NK-92 (cell line): ENCODE results near the gene MDN1.
A peak's percentile ranks its signal among the peaks of the same experiment; 100 is the strongest.
"Not testable (repeated sequence)": the region's sequence is repeated elsewhere in the genome, so short reads cannot be mapped to it uniquely, and the experiment has no call there.

ENCODE experiments used
- DNase-seq: peaks from one replicate; lab custom pipeline; 2025; ENCODE audit not compliant: unreplicated experiment; lab: John Stamatoyannopoulos, UW

MDN1 gene, protein sequence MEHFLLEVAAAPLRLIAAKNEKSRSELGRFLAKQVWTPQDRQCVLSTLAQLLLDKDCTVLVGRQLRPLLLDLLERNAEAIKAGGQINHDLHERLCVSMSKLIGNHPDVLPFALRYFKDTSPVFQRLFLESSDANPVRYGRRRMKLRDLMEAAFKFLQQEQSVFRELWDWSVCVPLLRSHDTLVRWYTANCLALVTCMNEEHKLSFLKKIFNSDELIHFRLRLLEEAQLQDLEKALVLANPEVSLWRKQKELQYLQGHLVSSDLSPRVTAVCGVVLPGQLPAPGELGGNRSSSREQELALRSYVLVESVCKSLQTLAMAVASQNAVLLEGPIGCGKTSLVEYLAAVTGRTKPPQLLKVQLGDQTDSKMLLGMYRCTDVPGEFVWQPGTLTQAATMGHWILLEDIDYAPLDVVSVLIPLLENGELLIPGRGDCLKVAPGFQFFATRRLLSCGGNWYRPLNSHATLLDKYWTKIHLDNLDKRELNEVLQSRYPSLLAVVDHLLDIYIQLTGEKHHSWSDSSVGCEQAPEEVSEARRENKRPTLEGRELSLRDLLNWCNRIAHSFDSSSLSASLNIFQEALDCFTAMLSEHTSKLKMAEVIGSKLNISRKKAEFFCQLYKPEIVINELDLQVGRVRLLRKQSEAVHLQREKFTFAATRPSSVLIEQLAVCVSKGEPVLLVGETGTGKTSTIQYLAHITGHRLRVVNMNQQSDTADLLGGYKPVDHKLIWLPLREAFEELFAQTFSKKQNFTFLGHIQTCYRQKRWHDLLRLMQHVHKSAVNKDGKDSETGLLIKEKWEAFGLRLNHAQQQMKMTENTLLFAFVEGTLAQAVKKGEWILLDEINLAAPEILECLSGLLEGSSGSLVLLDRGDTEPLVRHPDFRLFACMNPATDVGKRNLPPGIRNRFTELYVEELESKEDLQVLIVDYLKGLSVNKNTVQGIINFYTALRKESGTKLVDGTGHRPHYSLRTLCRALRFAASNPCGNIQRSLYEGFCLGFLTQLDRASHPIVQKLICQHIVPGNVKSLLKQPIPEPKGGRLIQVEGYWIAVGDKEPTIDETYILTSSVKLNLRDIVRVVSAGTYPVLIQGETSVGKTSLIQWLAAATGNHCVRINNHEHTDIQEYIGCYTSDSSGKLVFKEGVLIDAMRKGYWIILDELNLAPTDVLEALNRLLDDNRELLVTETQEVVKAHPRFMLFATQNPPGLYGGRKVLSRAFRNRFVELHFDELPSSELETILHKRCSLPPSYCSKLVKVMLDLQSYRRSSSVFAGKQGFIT (N-terminal part only)

DNA sequence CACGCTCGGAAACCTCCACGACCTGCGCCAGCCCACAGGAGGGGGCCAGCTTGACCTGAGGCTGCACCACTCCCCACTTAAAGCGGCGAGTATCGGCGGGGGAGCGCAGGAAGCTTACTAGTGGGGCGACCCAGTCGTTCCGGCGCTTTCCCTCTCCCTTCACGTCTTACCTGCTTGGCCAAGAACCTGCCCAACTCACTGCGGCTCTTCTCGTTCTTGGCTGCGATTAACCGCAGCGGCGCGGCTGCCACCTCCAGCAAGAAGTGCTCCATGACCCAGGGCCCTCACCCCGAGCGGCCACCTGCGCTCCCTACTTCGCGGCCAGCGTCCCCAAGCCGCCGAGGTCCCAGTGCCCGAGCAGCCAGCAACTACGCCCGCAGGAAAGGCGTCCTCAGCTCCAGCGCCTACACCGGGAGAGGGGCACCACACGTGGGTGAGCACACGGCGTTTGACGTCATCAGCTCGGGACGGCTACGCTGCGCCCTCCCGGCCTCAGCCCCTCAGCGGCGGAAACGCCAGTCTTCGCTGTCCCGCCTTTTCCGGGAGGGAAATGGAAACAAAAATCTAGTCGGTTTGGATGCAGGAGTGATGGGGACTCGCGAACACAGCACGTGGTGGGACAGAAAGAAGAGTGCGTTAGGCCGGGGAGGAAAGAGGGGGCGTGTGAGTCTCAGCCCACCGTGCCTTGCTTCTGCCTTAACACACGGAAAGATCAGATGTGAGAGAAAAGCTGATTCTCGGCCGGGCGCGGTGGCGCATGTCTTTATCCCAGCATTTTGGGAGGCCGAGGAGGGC is at the start of gene MDN1:
TSS of gene MDN1 (minus strand) at position 459 of the 795 bp plus-strand sequence. CDS start at position 272, 187 bp downstream.
- DNase-seq: peak; percentile 16

DNA sequence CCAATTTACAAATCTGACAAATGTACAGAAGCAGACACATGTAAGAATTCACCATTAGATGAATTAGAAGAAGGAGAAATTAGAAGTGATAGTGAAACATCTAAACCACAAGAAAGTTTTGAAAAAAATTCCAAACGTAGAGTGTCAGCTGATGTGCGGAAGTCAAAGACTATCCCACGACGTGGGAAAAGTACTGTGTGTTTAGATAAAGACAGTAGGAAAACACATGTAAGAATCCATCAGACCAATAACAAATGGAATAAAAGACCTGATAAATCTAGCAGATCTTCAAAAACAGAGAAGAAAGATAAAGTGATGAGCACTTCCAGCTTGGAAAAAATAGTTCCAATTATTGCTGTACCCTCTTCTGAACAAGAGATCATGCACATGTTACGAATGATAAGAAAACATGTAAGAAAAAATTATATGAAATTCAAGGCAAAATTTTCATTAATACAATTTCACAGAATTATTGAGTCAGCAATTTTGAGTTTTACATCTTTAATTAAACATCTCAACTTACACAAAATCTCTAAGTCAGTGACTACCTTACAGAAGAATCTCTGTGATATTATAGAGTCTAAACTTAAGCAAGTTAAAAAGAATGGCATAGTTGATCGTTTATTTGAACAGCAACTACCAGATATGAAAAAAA is 46.6 kb upstream of the MDN1 start:
- DNase-seq: no peak

DNA sequence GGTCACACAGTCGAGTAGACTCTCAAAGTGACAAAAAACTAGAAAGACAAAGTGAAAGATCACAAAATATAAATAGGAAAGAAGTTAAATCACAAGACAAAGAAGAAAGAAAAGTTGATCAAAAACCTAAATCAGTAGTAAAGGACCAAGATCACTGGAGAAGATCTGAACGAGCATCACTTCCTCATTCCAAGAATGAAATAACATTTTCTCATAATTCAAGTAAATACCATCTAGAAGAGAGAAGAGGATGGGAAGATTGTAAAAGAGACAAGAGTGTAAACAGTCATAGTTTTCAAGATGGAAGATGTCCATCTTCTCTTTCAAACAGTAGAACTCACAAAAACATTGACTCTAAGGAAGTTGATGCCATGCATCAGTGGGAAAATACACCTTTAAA is 43.1 kb upstream of the MDN1 start:
- no peak for DNase-seq

DNA sequence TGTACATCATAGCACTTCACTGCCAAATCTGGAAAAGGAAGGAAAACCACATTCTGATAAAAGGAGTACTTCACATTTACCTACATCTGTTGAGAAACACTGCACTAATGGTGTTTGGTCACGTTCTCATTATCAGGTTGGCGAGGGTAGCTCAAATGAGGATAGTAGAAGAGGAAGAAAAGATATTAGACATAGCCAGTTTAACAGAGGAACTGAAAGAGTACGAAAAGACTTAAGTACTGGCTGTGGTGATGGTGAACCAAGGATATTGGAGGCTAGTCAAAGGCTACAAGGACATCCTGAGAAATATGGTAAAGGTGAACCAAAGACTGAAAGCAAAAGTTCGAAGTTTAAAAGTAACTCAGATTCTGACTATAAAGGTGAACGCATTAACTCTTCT is 42.7 kb upstream of the MDN1 start:
- no peak for DNase-seq

DNA sequence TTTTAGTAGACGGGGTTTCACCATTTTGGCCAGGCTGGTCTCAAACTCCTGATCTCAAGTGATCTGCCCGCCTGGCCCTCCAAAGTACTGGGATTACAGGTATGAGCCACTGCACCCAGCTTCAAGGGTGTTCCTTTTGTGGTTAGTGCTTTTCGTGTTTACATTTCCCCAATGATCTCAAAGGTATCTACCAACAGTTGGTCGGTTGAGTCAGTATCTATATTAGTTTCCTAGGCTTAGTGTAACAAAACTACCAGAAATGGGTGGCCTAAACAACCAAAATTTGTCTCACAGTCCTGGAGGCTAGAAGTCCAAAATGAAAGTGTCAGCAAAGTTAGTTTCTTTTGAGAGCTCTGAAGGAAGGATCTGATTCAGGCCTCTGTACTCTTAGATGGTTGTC is 40.1 kb upstream of the MDN1 start:
- DNase-seq: no peak

DNA sequence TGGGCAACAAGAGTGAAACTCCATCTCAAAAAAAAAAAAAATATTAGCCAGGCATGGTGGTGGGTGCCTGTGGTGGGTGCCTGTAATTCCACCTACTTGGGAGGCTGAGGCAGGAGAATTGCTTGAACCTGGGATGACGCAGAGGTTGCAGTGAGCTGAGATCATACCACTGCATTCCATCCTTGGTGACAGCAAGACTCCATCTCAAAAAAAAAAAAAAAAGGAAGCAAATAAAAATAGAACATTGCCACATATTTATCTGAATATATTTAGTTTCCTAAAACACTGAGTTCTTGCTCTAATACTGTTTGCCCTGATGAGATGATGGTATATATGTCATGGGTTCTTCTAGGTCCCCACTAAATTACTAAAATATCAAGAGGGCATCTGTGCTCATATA is 38.4 kb upstream of the MDN1 start:
- no peak for DNase-seq

DNA sequence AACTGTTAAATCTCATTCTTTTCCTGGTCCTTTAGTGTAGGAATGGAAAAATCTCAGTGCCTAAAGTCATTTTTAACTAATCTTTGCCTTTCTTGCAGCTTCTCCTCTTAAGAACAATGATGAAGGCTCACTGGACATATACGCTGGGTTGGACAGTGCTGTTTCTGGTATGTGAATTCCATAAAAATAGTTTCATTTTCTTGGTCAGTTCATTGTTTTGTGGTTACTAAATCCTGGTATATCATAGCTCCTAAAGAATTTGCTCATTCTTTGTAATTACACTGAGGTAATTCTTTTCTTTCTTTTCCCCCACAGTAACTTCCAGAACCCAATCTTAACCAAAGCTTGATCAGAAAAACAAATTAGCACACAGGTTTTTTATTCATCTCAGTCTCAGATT is 33.5 kb upstream of the MDN1 start:
- DNase-seq: no peak

DNA sequence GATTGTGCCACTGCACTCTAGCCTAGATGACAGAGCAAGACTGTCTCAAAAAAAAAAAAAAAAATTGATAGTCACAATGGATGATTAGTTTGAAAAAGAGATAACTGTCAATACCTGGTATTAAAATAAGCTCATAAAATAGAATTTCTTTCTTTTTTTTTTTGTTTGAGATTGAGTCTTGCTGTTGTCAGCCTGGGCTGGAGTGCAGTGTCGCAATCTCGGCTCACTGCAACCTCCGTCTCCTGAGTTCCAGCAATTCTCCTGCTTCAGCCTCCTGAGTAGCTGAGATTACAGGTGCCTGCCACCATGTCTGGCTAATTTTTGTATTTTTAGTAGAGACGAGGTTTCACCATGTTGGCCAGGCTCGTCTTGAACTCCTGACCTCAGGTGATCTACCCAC is 27.9 kb upstream of the MDN1 start:
- not testable (repeated sequence) for DNase-seq

DNA sequence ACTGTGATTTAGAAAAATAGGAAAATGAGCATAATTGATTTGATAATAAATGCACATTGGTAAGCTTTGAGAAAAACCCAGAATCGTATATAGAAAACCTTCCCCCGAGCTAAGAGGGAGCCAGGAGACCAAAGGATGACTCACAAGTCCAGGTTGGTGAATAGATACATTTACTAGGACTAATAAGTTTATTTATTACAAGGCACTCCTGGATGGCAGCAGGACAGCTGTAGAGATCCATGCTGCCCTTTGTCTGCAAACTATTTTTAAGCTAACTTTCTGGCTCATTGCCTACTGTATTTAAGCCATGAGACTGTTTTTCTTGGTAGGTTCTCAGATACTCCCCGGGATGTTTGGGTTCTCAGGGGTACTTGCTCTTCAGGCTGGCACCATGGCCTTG is 23.5 kb upstream of the MDN1 start:
- DNase-seq: no peak

DNA sequence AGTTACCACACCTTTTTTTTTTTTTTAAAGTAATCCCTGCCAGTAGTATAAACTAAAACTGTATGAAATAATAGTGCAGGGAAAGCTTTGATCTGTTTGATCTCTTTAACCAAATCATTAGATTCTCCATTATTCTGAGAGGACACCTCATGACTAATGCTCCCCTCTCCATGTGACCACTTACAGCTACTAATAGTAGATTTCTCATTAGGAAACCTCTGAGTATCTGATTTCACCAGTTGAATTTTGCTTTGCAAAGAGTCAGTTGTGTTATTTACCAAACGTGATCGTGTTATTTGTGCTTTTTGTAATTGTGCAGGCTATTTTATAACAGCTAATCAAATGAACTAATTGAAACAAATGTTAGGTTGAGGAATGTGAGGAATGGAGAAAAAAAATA is 22.6 kb upstream of the MDN1 start:
- DNase-seq: no peak

DNA sequence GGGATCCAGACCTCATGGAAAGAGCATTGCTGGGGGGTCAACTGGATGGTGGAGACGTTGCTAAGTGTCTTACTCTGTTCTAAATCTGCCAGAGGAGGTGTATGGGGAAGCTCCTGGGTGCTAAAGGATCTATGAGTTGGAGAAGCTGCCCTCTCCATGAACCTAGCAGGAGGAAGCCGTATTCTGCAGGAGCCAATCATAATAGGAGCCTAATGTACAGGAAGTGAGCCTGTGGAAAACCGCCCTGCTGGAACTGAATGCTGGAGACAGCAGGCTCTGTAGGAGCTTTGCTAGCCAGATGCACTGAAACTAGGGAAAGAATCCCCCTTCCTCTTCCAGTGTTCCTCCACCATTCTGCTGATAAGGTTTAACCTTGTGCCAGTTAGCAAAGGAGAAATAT is 20.9 kb upstream of the MDN1 start:
- no peak for DNase-seq

DNA sequence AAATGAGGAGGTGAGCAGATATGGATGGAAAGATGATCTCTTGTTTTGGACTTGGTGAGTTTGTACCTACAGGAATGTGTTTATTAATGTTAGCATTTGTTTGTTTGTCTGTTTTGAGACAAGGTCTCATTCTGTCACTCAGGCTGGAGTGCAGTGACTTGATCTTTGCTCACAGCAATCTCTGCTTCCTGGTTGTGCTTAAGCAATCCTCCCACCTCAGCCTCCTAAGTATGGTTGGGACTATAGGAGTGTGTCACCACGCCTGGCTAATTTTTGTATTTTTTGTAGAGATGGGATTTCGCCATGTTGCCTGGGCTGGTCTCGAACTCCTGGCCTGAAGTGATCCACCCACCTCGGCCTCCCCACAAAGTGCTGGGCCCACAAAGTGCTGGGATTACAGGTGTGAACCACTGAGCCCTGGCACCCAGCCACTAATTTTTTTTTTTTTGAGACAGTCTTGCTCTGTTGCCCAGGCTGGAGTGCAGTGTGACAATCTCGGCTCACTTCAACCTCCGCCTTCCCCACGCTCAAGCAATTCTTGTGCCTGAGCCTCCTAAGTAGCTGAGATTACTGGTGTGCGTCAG is 17.1 kb upstream of the MDN1 start:
- DNase-seq: no peak

DNA sequence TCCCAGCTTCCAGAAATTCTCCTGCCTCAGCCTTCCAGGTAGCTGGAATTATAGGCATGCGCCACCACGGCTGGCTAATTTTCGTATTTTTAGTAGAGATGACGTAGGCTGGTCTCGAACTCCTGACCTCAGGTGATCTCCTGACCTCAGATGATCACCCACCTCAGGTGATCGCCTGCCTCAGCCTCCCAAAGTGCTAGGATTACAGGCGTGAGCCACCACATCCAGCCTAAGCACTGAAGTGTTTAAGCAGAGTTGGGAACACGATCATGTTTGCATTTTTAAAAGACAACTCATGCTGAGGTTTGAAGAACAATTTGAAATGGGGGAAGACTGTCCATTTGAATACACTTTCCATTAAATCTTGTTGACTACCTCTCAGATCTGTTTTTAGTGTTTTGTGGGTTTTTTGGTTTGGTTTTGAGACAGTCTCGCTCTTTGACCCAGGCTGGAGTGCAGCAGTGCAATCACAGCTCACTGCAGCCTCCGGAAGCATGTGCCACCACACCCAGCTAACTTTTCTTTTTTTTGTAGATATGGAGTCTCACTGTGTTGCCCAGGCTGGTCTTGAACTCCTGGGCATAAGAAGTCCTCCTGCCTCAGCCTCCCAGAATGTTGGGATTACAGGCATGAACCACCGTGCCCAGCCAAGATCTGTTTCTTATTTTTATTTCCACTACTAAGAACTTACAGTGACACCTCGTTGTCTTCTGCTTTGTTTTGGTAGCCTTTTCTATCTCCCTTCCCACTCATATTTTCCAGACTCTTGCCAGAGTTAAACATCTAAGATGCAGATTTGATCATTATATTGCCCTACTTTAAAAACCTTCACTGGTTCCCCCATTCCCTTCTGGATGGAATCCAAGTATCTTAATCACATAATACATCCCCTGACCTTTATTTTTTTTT is 15.5 kb upstream of the MDN1 start:
- DNase-seq: no peak

DNA sequence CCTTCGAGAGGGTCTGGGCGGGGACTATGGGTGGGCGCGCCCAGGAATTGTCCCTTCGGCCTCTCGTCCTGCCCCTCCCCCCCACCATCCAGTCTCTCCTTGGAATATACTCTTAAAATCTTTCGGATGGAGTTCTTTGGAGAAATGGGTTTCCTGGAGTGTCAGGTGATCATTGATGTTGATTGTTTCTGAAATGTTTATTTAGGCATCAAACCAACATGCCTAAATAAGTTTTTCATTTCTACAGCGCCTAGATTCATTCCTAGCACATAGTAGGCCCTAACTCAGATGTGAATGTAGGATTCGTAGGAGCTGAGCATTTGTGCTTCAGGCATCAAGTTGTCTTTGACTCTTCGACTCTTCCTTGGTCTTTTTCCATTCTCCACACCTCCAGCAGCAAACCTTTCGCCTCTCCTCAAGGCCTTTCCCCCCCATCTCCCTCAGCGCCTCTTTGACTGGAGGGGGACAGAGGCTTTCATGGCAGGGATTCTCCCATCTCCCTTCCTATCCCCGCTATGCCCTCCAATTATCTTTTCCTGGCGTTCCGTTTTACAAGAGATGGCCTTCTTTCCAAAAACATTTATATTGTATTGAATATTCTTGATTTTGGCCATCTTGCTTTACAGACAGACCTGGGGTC is 10.7 kb upstream of the MDN1 start:
- DNase-seq: no peak

DNA sequence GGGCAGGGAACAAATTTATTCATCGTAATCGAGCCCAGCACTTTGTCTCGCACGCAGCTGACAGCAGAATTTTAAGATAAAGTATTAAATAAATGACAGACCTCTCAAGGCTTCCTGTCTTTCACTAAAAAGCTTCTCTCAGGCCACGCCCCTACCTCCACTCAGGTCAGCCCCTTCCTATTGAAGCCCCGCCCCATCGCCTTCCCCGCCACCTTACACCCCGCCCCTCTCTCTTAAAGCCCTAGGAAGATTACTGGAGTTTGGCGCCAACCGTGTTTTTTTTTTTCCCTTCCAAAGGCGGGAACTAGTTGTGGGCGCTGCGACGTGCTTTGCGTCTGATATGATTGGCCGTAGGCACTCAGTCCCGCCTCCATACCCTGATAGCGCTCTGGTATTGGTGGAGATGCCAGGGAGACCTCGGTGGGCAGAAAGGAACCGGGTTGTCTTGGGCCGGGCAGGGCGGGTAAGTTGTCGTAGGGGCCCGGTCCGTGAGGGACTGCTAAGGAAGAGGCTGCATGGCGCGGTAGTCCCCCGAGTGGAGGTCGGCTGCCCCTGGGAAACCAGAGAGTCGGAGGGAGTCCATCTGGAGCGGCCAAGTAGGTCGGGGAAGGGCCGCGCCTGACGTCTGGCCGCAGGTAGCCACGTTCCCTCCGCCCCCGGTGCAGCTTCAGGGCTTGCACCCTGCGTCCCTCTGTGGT is 10.0 kb upstream of the MDN1 start, which contains the start of gene CASP8AP2:
TSS of gene CASP8AP2 (plus strand) at position 409 of the 698 bp plus-strand sequence.
- DNase-seq: peak; percentile 80

DNA sequence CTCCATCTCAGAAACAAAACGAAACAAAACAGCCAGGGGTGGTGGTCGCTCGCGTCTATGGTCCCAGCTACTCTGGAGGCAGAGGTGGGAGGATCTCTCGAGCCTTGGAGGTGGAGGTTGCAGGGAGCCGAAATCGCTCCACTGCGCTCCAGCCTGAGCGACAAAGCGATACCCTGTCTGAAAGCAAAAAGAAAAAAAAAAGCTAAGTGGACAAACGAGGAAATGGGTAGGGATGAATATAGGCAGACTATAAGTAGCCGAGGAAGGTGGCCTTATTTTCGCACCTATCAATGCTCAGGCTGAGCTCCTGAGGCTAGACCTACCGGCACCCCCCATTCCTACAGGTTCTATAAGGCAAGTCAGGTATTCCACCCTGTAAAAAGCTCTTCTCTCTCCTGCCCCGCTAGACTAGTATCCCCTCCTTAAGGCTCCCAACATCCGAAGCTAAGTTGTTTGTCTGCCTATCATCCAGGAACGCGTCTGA is 9.4 kb upstream of the MDN1 start:
- no peak for DNase-seq

DNA sequence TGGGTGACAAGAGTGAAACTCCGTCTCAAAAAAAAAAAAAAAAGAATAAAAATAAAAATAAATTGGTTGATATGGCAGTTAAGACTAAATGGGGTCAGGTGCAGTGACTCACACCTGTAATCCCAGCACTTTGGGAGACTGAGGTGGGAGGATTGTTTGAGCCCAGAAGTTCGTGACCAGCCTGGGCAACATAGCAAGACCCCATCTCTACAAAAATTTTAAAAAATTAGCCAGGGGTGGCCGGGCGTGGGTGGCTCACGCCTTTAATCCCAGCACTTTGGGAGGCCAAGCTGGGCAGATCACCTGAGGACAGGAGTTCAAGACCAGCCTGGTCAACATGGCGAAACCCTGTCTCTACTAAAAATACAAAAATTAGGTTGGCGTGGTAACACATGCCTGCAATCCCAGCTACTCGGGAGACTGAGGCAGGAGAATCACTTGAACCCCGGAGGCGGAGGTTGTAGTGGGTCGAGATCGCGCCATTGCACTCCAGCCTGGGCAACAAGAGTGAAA is 8.9 kb upstream of the MDN1 start:
- not testable (repeated sequence) for DNase-seq
